Measurements from ENCODE around the gene WDR18.

- TF ChIP-seq CTCF (conservative IDR thresholded peaks at IDR 0.05 in 1 of 2, IDR thresholded peaks at IDR 0.05 in 1 of 2; ENCODE audit: low read depth in 1 of 2, low read length in 2 of 2) (no peak), EZH2 (IDR thresholded peaks at IDR 0.05; ENCODE audit: low read length, missing control alignments) (no peak)
Measured at GRCh38 chr19:1019616-1019961, 35.4 kb downstream of the WDR18 start.

All from fibroblast of lung (primary cell).